GM21737 (cell line): ENCODE data around the gene HIVEP1.

Experiments used
- ATAC-seq: cut with Tn5 transposase; IDR thresholded peaks from one replicate; pipeline ENCODE4 v1.9.1; 2021; ENCODE audit warnings: mild to moderate bottlenecking, moderate library complexity; ENCODE audit not compliant: unreplicated experiment

The HIVEP1 gene

DNA sequence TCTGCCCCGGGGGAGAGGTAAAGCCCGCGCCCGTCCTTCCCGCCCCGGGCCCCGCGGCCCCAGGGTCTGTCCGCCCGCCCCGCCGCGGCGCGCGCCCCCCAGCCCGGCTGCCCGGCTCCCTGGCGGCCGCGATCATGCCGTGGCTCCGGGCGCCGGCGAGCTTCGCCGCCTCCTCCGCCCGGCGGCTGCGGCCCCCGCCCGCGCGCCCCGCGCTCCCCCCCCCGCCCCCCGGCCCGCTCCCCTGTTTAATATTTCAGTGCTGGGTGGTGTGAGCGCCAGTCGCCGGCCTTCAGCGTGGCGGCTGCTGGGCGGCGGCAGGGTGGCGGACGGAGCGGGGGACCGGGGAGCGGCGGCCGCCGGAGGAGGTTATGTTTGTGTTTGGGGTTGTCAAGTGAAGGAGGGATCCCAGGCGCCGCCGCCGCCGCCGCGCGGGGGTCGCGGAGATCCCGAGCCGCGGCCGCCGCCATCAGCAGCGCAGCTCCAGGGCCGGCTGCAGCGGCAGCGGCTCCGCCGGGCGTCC lies at the start of gene HIVEP1:
Gene HIVEP1 (plus strand): TSS at position 275 of the 520 bp plus-strand sequence. CDS start 3,317 bp downstream, outside the sequence.
- no peak for ATAC-seq

DNA sequence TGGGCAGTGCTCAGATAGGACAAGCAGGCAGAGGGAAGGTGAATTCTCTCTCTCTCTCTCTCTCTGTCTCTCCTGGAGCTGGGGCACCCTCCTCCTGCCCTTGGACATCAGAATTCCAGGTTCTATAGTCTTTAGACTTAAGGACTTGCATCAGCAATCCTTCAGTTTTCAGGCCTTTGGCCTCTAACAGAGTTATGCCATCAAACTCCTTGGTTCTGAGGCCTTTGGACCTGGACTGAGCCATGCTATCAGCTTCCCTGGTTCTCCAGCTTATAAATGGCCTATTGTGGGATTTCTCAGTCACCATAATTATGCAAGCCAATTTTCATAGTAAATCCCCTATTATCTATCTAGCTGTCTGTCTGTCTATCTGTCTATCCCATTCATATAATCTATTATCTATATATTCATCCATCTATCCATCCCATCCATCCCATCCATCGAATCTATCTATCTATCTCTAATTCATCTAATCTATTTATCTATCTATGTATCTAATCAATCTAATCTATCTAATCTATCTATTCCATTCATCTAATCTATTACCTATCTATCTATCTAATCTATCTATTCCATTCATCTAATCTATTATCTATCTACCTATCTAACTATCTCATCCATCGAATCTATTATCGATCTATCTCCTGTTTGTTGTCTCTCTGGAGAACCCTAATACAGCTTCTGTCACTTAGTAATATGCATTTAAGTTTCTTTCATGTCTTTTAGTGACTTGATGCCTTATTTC lies 48.2 kb upstream of the HIVEP1 start:
- no peak for ATAC-seq

DNA sequence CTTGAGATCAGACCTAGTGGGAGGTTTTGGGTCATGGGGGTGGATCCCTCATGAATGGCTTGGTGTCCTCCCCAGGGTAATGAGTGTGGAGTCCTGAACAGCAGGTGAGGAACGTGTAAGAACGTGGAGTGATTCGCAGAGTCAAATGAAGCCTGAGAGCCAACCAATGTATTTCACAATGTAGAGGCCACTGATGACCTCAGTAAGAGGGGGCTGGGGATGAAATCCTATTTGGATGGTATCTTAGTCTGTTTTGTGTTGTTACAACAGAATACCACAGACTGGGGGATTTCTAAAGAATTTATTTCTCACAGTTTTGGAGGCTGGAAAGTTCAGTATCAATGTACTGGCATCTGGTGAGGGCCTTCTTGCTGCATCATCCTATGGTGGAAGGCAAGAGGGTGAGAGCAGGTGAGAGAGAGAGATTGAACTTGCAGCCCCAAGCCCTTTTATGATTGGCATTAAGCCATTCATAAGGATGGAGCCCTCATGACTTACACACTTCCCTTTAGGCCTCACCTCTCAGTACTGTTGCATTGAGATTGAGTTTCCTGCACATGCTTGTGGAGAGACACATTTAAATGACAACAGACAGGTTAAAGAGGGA lies 47.3 kb upstream of the HIVEP1 start:
- no peak for ATAC-seq

DNA sequence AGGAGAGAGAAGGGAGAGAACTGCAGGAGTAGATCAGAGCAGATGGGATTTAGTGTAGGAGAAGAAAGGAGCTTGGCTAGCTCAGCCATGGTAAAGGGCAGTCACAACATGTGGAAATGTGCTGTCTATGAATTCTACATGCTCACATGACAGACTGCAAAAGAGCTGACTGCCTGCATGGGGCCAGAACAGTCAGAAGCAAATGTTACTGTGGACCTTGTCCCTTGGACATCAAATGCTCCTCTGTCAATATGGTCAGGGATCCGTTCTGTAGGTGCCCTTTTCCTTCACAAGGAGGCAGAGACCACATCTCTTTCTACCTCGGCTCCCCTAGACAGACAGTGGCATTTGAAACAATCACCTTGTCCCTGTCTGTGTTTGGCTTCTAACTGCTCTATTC lies 46.6 kb upstream of the HIVEP1 start:
- ATAC-seq: no peak

DNA sequence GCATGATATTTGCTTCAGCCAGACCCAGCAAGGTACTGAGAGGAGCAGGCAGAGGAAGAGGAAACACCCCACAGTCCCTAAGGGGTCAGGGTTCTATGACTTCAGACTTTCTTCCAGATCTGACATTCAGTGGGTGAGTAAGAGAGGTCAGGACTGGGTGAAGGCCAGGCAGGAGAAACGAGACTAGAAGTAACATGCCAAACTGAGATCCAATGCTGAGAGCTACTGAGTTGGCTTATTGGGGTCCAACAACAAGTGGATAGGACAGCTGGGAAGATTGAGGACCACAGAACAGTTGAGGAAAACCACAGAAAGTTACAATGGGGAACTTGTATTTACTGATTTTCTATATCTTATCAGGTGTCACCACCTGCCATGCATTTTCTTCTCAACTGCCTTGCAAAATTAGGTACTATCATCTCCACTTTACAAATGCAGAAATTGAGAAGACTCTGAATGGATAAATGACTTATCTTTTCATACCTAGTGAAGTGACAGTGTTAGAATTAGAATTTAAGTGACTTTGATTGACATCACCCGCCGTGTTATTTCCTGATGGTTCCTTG lies 43.8 kb upstream of the HIVEP1 start:
- peak; percentile 73 for ATAC-seq

DNA sequence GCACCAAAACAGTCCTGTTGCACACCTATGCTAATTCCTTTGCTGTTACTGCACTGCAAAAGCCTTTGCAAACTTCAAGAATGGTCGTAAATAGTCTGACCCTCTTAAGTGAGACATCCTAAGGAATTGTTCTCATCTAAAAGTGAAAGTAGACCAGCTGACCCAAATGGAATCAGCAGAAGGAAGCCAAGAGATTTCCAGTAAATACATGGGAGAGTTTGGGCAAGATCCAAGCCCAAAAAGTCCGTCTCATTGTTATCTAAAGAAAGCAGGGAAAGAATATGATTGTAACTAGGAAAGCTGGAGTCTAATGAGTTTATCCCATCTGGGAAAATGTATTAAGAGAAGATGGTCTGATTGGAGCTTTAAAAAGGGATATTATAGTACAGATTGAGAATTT lies 43.0 kb upstream of the HIVEP1 start:
- ATAC-seq: no peak

DNA sequence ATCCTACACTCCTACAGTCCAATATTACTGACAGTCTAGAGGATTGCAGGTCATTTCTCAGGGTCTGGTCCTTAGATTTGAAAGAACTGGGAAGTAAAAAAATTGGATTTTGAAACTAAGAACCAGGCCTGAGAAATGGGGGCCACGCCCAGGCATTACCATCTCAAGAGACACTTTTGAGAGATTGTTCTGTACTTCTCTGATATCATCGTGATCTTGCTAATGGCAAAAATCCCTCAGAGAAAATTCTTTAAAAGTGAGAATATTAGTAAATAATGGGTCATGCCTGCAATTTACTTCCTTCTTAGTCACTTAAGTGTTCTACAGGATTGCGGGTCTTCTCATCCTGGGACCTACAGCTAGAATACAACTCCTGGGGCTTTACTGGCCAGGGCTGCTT lies 42.0 kb upstream of the HIVEP1 start:
- ATAC-seq: no peak

DNA sequence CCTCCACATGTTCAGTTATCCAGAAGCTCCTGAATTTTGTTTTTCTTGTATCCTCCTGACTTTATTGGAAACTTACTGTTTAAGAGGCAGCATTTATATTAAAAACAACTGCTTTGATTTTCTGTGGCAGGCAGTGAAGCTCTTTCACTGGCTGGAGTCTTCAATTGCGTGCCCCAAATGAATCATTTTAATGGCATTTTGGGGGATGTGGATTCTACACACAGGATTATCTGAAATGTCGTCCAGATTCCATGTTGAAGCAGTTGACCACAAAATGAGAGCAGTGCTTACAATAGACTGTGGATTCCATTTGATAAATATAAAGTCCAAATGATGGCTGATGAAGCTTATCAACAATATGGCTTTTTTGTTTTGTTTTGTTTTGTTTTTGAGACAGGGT lies 41.0 kb upstream of the HIVEP1 start:
- ATAC-seq: no peak

DNA sequence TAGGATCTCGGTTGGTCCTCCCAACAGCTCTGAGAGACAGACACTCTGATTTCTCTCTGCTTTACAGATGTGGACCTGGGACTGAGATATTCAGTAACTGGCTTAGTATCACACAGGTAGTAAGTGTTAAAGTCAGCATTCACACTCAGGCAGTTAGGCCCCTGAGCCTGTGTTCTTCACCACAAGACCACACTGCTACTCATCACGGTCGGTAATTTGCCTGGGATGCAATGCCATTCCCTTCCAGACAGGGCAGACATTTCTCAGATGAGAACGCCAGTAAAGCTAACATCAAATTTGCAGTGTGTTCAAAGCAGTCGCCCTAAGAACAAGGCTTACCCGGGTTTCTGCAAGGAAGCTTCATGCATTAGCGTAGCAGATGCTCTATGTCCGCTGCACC lies 39.8 kb upstream of the HIVEP1 start:
- ATAC-seq: no peak

DNA sequence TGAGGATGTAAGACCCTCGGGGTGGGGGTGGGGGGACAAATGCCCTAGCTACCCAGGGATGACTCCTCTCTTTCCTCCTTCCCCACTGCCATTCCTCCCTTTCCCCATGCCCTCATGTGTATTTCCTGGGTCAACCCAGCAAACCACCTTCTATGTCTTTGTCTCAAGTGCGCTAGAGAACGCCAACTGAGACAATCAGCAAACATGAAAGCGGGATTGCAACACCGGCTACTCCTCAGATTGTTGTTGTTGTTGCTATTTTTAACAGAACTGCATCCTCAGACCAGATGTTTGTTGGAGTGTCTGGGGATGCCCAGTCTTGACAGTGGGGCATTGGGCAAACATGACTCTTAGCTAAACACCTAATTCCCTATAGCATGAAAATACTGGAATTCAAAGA lies 39.3 kb upstream of the HIVEP1 start:
- no peak for ATAC-seq

DNA sequence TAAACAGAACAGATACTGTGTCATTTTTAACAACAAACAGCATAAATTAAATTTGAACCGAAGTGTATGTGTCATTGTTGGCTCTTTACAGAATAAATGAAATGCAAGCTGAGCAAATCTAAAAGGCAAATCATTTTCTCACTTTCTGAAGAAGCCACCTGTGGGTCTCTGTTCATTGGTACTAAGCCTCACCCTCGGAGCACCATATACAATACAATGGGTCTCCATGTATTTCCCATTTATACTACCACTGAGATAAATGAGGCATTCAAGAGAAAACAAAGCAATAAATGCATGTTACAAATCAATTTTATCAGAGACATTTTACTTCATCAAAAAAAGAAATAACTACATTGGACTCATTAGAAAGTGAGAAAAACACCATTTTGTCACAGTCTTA lies 38.9 kb upstream of the HIVEP1 start:
- no peak for ATAC-seq

DNA sequence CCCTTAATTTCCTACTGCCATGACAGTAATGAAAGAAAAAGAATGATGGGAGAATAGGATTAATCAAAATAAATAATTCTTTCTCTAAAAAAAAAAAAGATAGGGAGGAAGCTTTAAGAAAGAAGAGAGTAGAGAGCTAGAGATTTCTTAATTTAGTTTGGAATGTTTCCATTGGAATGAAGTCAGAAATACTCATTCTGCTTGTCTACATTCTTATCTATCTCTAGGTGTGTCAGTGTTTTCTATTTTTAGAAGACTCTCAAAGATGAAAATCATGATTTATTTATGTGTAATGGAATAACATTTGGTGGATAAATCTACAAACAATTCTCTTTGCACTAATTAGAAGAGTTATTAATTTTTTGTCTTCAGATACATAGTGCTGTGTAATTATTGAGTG lies 38.0 kb upstream of the HIVEP1 start:
- ATAC-seq: no peak

DNA sequence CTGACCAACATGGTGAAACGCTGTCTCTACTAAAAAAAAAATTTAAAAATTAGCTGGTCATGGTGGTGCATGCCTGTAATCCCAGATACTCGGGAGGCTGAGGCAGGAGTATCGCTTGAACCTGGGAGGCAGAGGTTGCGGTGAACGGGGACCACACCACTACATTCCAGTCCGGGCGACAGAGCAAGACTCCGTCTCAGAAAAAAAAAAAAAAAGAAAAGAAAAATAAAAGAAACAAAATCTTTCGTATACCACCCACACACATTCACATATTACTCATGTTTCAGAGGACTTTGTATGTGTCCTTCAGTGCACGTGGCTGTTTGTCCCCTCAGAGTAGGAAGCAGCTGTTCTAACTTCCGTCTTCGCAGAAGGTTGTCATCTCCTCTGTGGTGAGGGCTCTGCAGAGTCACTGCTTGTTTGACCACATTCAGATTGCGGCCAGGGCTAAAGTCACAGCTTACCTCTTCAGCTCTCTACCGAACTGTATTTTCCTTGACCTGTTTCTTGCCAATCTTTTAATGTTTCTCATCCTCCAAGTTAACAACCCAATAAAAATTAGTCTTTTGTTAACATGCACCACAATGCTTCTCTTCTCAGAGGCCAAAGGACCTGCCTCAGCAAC lies 36.6 kb upstream of the HIVEP1 start:
- peak; percentile 89 for ATAC-seq

DNA sequence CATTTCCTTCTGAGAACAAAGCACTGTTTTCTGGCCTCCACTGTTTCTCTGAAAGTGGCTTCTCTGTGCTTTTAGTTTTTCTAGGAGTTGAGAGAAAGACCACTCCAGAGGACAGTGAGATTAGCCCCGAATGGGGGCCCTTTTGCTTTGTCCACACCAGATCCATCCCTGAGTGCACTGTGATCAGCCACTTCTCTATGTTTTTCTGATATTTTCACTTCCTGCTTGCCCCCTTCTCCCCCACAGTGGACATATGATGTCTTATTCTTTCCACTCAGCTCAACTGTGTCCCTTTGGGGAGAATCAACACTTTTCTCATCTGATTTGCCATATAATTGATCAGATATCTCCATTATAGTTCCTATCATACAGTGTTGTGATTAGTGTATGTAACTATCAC lies 35.6 kb upstream of the HIVEP1 start:
- ATAC-seq: no peak

DNA sequence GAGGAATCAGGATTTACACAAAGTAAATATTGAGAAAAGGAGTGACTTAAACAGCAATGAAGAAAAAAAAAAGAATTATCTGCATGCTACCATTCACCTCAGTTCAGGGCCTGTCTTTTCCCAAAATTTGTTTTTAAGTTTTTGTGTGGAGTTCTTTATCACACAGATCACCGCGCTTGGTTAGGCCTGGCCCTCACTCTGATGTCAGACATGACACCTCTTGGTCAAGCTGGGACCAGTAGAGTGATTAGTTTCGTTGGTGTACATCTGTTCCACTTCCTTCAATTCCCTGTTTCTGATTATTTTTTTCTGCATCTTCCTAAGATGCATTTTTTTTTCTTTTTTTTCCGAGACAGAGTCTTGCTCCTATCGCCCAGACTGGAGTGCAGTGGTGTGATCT lies 34.9 kb upstream of the HIVEP1 start:
- no peak for ATAC-seq

DNA sequence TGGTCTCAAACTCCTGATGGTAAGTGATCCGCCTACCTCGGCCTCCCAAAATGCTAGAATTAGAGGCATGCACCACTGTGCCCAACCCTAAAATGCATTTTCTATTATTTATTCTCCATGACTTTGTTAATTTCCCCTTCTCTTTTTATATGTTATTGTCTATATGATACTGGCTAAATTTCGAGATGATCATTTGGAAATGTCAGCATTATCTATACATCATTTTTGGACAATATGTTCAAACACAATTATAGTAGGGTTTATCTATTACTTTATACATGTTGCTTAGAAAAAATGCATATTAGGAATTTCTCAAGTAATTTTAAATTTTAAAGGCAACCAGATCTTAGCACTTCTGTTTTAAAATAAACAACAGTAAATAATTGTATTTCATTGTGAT lies 34.4 kb upstream of the HIVEP1 start:
- ATAC-seq: no peak

DNA sequence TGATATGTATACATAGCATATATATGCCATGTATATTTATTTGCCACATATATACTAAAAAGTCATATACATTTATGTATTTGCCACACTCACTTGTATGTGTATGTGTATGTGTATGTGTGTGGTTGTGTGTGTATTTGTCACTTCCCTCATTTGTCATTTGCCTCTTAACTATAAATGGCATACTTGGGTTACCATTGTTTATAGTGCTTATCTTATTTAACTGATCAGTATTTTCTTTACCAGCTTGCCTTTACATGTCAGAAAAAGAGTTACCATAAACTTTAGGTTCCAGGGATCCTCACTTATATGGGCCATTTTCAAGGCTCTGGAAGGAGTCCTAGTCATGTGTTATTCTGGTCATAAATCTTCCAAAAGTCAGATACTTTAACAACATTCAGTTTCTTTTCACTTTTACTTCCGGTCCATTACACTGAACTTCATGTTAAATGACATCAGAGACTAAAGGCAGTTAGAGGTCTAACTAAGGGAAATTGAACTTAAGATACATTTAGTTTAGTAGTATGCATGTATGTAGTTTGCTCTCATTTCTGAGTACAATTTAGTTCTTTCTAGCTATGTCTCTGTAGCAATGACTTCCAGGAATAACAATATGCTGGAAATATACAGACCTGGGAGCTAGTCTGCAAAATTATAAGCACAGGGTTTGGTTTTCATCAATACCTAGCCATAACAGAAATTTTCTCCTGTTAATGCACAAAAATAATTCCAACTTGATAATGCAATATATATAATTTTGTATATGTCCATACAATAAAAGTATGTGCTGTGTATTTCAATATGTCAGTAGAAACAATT lies 33.7 kb upstream of the HIVEP1 start:
- ATAC-seq: no peak

DNA sequence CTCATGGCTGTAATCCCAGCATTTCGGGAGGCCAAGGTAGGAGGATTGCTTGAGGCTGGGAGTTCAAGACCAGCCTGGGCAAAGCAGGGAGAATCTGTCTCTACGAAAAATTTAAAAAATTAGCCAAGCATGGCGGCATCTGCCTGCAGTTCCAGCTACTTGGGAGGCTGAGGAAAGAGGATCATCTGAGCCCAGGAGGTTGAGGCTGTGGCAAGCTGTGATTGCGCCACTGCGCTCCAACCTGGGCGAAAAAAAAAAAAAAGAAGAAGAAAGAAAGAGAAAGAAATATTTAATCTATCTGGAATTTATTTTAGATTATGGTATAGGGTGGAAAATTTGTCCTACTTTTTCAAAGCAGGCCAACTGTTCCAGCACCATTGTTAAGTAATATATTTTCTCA lies 32.2 kb upstream of the HIVEP1 start:
- ATAC-seq: no peak

DNA sequence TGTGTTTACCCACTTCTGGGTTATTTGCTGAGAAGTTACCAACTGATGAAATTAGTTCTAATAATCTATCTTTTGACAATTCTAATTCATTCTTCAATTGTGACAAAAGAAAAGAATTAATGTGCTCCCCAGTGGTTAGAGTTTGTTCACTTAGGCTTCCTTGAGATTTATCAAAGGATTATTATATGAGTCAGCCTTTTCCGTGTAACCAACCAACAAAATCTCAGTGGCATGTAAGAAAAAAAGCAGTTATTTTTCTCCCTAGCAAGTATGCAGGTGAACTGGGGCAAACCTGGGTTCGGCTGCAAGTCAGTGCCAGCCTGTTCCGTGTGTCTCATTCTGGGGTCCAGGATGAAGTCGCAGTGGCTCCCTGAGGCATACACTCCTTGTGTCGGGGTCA lies 28.8 kb upstream of the HIVEP1 start:
- ATAC-seq: no peak

DNA sequence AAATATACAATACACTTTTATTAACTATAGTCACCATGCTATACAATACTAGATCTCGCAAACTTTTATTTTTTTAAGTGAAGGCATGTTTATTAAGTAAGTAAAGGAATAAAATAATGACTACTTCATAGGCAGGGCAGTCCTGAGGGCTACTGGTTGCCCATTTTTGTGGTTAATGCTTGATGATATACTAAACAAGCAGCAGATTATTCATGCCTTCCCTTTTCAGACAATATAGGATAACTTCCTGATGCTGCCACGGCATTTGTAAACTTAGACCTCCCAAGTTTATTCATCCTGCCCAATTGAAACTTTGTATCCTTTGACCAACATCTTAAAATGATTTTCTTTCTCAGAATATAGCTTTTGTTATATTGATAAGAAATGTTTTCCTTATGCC lies 24.7 kb upstream of the HIVEP1 start:
- no peak for ATAC-seq

DNA sequence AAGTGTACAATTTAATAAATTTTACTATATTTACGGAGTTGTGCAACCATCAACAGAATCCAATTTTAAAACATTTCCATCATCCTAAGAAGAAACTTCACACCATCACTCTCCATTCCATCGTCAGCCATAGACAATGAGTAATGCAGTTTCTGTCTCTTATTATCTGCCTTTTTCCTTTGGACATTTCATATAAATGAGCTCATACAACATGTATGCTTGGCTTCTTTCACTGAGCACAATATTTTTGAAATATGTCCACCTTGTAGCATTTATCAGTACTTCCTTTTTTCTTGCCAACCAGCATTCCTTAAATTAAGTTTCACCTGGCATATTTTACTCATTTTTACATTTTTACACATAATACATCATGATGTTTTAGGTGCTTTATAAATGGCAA lies 22.7 kb upstream of the HIVEP1 start:
- no peak for ATAC-seq
